CD4-positive, alpha-beta memory T cell (primary cell): ENCODE data around the gene ADGRG6. TPM values are rescaled to one million over a fixed set of nuclear protein-coding genes. Genes with fewer than 3 reads are reported as not detected.

Source experiments
- CTCF ChIA-PET: fragments of 350-600 bp; sonication (Branson Sonifier 250); formaldehyde crosslinking; loops from one replicate; lab custom pipeline; 2021; ENCODE audit warnings: inconsistent platforms; ENCODE audit not compliant: partially characterized antibody; lab: Charles Lee
- POLR2A ChIA-PET: fragments of 350-600 bp; sonication (Branson Sonifier 250); formaldehyde crosslinking; loops from one replicate; lab custom pipeline; 2021; ENCODE audit not compliant: partially characterized antibody; lab: Charles Lee
- DNase-seq, 5 donors: peaks; one replicate each; pipeline versions ENCODE4 v3.0.0 to v3.0.0-alpha.2; 2020 to 2022; ENCODE audit warnings: mixed read lengths in 1 of 5
- H3K27ac ChIP-seq: one replicate; pipeline ENCODE4 v1.7.0; 2013; ENCODE audit warnings: low read depth, low read length
- H3K27me3 ChIP-seq: 2 replicates; pipeline ENCODE4 v1.7.0; 2013; ENCODE audit warnings: mild to moderate bottlenecking, low read length, moderate library complexity; ENCODE audit not compliant: insufficient read depth
- H3K36me3 ChIP-seq: 2 replicates; pipeline ENCODE4 v1.7.0; 2013; ENCODE audit warnings: mild to moderate bottlenecking, low read length, moderate library complexity; ENCODE audit not compliant: insufficient read depth
- H3K4me1 ChIP-seq: 2 replicates; pipeline ENCODE4 v1.7.0; 2013; ENCODE audit warnings: mild to moderate bottlenecking, low read length, moderate library complexity; ENCODE audit not compliant: insufficient read depth
- H3K4me3 ChIP-seq, 2 donors: one replicate each; pipeline ENCODE4 v1.7.0; 2013; ENCODE audit warnings: low read length in 2 of 2, mild to moderate bottlenecking in 1 of 2
- H3K9me3 ChIP-seq, 2 donors: one replicate each; pipeline ENCODE4 v1.7.0; 2013; ENCODE audit warnings: low read length in 2 of 2, control low read depth in 1 of 2; ENCODE audit not compliant: control insufficient read depth in 1 of 2
- H3K27ac Mint-ChIP-seq, 7 donors: one replicate each; pipeline ENCODE4 v1.8.0; 2020 to 2021; ENCODE audit warnings: mixed read lengths in 7 of 7, mild to moderate bottlenecking in 6 of 7, inconsistent platforms in 3 of 7, moderate library complexity in 3 of 7
- H3K27me3 Mint-ChIP-seq, 2 donors: one replicate each; pipeline ENCODE4 v1.8.0; 2020 to 2021; ENCODE audit warnings: mixed read lengths in 2 of 2
- H3K36me3 Mint-ChIP-seq, 2 donors: one replicate each; pipeline ENCODE4 v1.8.0; 2020 to 2021; ENCODE audit warnings: mixed read lengths in 2 of 2, inconsistent platforms in 1 of 2, mild to moderate bottlenecking in 1 of 2
- H3K4me1 Mint-ChIP-seq, 4 donors: one replicate each; pipeline ENCODE4 v1.8.0; 2020 to 2021; ENCODE audit warnings: mixed read lengths in 4 of 4, mild to moderate bottlenecking in 1 of 4
- H3K4me3 Mint-ChIP-seq, 8 donors: one replicate each; pipeline ENCODE4 v1.8.0; 2020 to 2021; ENCODE audit warnings: mixed read lengths in 8 of 8, mild to moderate bottlenecking in 7 of 8, moderate library complexity in 6 of 8, inconsistent platforms in 3 of 8
- H3K9me3 Mint-ChIP-seq, 8 donors: one replicate each; pipeline ENCODE4 v1.8.0; 2020 to 2021; ENCODE audit warnings: mixed read lengths in 8 of 8, mild to moderate bottlenecking in 5 of 8, inconsistent platforms in 3 of 8, moderate library complexity in 1 of 8
- intact Hi-C: fragments of 100-400 bp; cut with micrococcal nuclease; formaldehyde crosslinking; loops from one replicate; pipeline ENCODE4 v1.15.1; 2023
- polyA plus RNA-seq, 2 donors: library from polyadenylated mRNA; unstranded; fragments of 300-500 nt; fragmentation: Illumina TruSeq; gene quantifications; one replicate each; pipeline ENCODE4 v1.2.3, GENCODE V29; 2021
- total RNA-seq, 2 experiments: library from RNA; stranded (reverse); gene quantifications; one replicate each; pipeline ENCODE4 v1.2.3, GENCODE V29; 2021

Gene ADGRG6
- total RNA-seq (under 1 TPM; 0.22 to 0.47 TPM), polyA plus RNA-seq (not detected)

GRCh38 chr6:142301651-142302391, at the start of gene ADGRG6:
Gene ADGRG6, plus strand, starts transcription at chr6:142302007. Its CDS starts 323 bp downstream, at chr6:142302330.
- Histone ChIP-seq H3K9me3 (no peaks in the 10 kb centered on the region), H3K27ac (no peak within 1 kb of the TSS), H3K36me3 (no peaks in the 10 kb centered on the region), H3K4me3 (peak within 1 kb of the TSS in 1 of 2 donors; percentile 19), H3K27me3 (no peaks in the 10 kb centered on the region), H3K4me1 (no peaks in the 10 kb centered on the region)
- H3K4me3 Mint-ChIP-seq: peak within 1 kb of the TSS; percentile 66 to 82 (median 73)
- intact Hi-C loops: no loop called here
- H3K36me3 Mint-ChIP-seq: no peaks in the 10 kb centered on the region
- H3K27me3 Mint-ChIP-seq: peaks cover 17 to 18% of the 10 kb centered on the region in 2 donors
- peak; percentile 15 to 43 (median 22) for DNase-seq
- no peak within 1 kb of the TSS for H3K27ac Mint-ChIP-seq
- POLR2A ChIA-PET: no interaction called here
- CTCF ChIA-PET: no interaction called here
- peaks cover 6 to 20% (median 10%) of the 10 kb centered on the region in 4 donors for H3K4me1 Mint-ChIP-seq
- peaks cover 0 to 2% (median 0%) of the 10 kb centered on the region in 8 donors for H3K9me3 Mint-ChIP-seq

- Histone ChIP-seq H3K4me1 (no peaks in the 10 kb centered on the region), H3K36me3 (no peaks in the 10 kb centered on the region), H3K27me3 (no peaks in the 10 kb centered on the region), H3K4me3 (no peak overlapping the region), H3K9me3 (no peaks in the 10 kb centered on the region), H3K27ac (no peak overlapping the region)
- CTCF ChIA-PET: interaction anchor here (1.3 kb wide), 1 partner anchor 221 kb away, joined by 3 read pairs; no protein-coding TSS in a partner anchor
- H3K27ac Mint-ChIP-seq: no peak overlapping the region
- H3K4me1 Mint-ChIP-seq: peaks cover 0 to 5% (median 2%) of the 10 kb centered on the region in 4 donors
- POLR2A ChIA-PET: no interaction called here
- no peaks in the 10 kb centered on the region for H3K36me3 Mint-ChIP-seq
- intact Hi-C loops: no loop called here
- no peak for DNase-seq
- H3K9me3 Mint-ChIP-seq: peaks cover 0 to 2% (median 0%) of the 10 kb centered on the region in 8 donors
- H3K4me3 Mint-ChIP-seq: no peak overlapping the region
- H3K27me3 Mint-ChIP-seq: peaks cover 0 to 2% of the 10 kb centered on the region in 2 donors
These were observed 47.3 kb upstream of the ADGRG6 start for GRCh38 chr6:142254513-142254912.

- POLR2A ChIA-PET: no interaction called here
- Mint-ChIP-seq H3K27ac (peak overlapping the region in 1 of 7 donors; percentile 3), H3K9me3 (peaks cover 0 to 2% (median 0%) of the 10 kb centered on the region in 8 donors), H3K4me1 (peaks cover 0 to 5% (median 2%) of the 10 kb centered on the region in 4 donors), H3K4me3 (no peak overlapping the region), H3K27me3 (peaks cover 0 to 2% of the 10 kb centered on the region in 2 donors), H3K36me3 (no peaks in the 10 kb centered on the region)
- H3K4me1 ChIP-seq: no peaks in the 10 kb centered on the region
- H3K27ac ChIP-seq: no peak overlapping the region
- H3K9me3 ChIP-seq: no peaks in the 10 kb centered on the region
- CTCF ChIA-PET: no interaction called here
- intact Hi-C loops: no loop called here
- no peaks in the 10 kb centered on the region for H3K27me3 ChIP-seq
- no peak overlapping the region for H3K4me3 ChIP-seq
- no peak for DNase-seq
- no peaks in the 10 kb centered on the region for H3K36me3 ChIP-seq
These were observed 46.0 kb upstream of the ADGRG6 start for GRCh38 chr6:142255785-142256184.

GRCh38 chr6:142258305-142258704, 43.5 kb upstream of the ADGRG6 start:
- peaks cover 0 to 1% of the 10 kb centered on the region in 2 donors for H3K27me3 Mint-ChIP-seq
- H3K9me3 Mint-ChIP-seq: peaks cover 0 to 4% (median 0%) of the 10 kb centered on the region in 8 donors
- no peaks in the 10 kb centered on the region for H3K9me3 ChIP-seq
- ChIA-PET POLR2A (no interaction called here), CTCF (no interaction called here)
- DNase-seq: no peak
- no peak overlapping the region for H3K27ac ChIP-seq
- no peaks in the 10 kb centered on the region for H3K36me3 ChIP-seq
- no peak overlapping the region for H3K4me3 Mint-ChIP-seq
- H3K27me3 ChIP-seq: no peaks in the 10 kb centered on the region
- H3K4me1 Mint-ChIP-seq: peaks cover 0 to 5% (median 2%) of the 10 kb centered on the region in 4 donors
- no peak overlapping the region for H3K4me3 ChIP-seq
- intact Hi-C loops: no loop called here
- H3K36me3 Mint-ChIP-seq: no peaks in the 10 kb centered on the region
- H3K27ac Mint-ChIP-seq: no peak overlapping the region
- H3K4me1 ChIP-seq: no peaks in the 10 kb centered on the region

- Mint-ChIP-seq H3K27me3 (peaks cover 0 to 1% of the 10 kb centered on the region in 2 donors), H3K9me3 (peaks cover 0 to 4% (median 0%) of the 10 kb centered on the region in 8 donors), H3K4me1 (peaks cover 0 to 5% (median 2%) of the 10 kb centered on the region in 4 donors), H3K4me3 (no peak overlapping the region), H3K36me3 (no peaks in the 10 kb centered on the region), H3K27ac (no peak overlapping the region)
- ChIA-PET POLR2A (no interaction called here), CTCF (no interaction called here)
- H3K27ac ChIP-seq: no peak overlapping the region
- intact Hi-C loops: no loop called here
- no peak for DNase-seq
- H3K9me3 ChIP-seq: no peaks in the 10 kb centered on the region
- no peaks in the 10 kb centered on the region for H3K27me3 ChIP-seq
- no peaks in the 10 kb centered on the region for H3K4me1 ChIP-seq
- no peaks in the 10 kb centered on the region for H3K36me3 ChIP-seq
- no peak overlapping the region for H3K4me3 ChIP-seq
These were observed 43.0 kb upstream of the ADGRG6 start for GRCh38 chr6:142258757-142259156.

- Mint-ChIP-seq H3K9me3 (peaks cover 0 to 4% (median 0%) of the 10 kb centered on the region in 8 donors), H3K4me1 (peaks cover 0 to 4% (median 2%) of the 10 kb centered on the region in 4 donors), H3K27ac (no peak overlapping the region), H3K36me3 (no peaks in the 10 kb centered on the region), H3K4me3 (no peak overlapping the region), H3K27me3 (peaks cover 0 to 1% of the 10 kb centered on the region in 2 donors)
- Histone ChIP-seq H3K36me3 (no peaks in the 10 kb centered on the region), H3K4me1 (no peaks in the 10 kb centered on the region), H3K27ac (no peak overlapping the region), H3K9me3 (no peaks in the 10 kb centered on the region), H3K4me3 (no peak overlapping the region), H3K27me3 (no peaks in the 10 kb centered on the region)
- no peak for DNase-seq
- ChIA-PET POLR2A (no interaction called here), CTCF (no interaction called here)
- intact Hi-C loops: no loop called here
These were observed 41.1 kb upstream of the ADGRG6 start for GRCh38 chr6:142260748-142261147.

- Mint-ChIP-seq H3K27me3 (peaks cover 0 to 1% of the 10 kb centered on the region in 2 donors), H3K27ac (no peak overlapping the region), H3K36me3 (no peaks in the 10 kb centered on the region), H3K9me3 (peaks cover 0 to 4% (median 0%) of the 10 kb centered on the region in 8 donors), H3K4me3 (no peak overlapping the region), H3K4me1 (peaks cover 0 to 1% (median 0%) of the 10 kb centered on the region in 4 donors)
- Histone ChIP-seq H3K9me3 (no peaks in the 10 kb centered on the region), H3K36me3 (no peaks in the 10 kb centered on the region), H3K27me3 (no peaks in the 10 kb centered on the region), H3K4me1 (no peaks in the 10 kb centered on the region), H3K4me3 (no peak overlapping the region), H3K27ac (no peak overlapping the region)
- intact Hi-C loops: no loop called here
- ChIA-PET CTCF (no interaction called here), POLR2A (no interaction called here)
- no peak for DNase-seq
These were observed 39.6 kb upstream of the ADGRG6 start for GRCh38 chr6:142262231-142262630.
